Ovary (tissue), 3 donors: ENCODE data around the gene IL1RAPL1.

Experiments
- EP300 ChIP-seq: sonication (generic); formaldehyde crosslinking; IDR thresholded peaks from one replicate; pipeline ENCODE4 v1.6.1; 2017; ENCODE audit warnings: antibody characterized with exemption
- TF ChIP-seq, protein P1 (sequence below), 3 donors: fragments of 450-650 bp in 2 of 3; fragments of 200-600 bp in 1 of 3; IDR thresholded peaks; one replicate each; pipeline versions ENCODE4 v1.5.1 to v1.8.0; 2016 to 2022; ENCODE audit warnings: antibody characterized with exemption in 3 of 3, mild to moderate bottlenecking in 1 of 3
- donor health status: DM: no; HTN: no; CAD: no.

- TF ChIP-seq, protein P1, sequence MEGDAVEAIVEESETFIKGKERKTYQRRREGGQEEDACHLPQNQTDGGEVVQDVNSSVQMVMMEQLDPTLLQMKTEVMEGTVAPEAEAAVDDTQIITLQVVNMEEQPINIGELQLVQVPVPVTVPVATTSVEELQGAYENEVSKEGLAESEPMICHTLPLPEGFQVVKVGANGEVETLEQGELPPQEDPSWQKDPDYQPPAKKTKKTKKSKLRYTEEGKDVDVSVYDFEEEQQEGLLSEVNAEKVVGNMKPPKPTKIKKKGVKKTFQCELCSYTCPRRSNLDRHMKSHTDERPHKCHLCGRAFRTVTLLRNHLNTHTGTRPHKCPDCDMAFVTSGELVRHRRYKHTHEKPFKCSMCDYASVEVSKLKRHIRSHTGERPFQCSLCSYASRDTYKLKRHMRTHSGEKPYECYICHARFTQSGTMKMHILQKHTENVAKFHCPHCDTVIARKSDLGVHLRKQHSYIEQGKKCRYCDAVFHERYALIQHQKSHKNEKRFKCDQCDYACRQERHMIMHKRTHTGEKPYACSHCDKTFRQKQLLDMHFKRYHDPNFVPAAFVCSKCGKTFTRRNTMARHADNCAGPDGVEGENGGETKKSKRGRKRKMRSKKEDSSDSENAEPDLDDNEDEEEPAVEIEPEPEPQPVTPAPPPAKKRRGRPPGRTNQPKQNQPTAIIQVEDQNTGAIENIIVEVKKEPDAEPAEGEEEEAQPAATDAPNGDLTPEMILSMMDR (IDR thresholded peaks at IDR 0.05) = no peak
- TF ChIP-seq EP300 = no peak
These were observed 1225.9 kb downstream of the IL1RAPL1 start for GRCh38 chrX:29813174-29813573.
